Heart right ventricle (tissue), 16 donors: ENCODE results near the gene VGLL4. TPM values are rescaled to one million over a fixed set of nuclear protein-coding genes. Genes with fewer than 3 reads are reported as not detected.

Source experiments
- ATAC-seq, 8 donors: fragments of 200-7000 bp; cut with Tn5 transposase; one replicate each; pipeline ENCODE4 v1.9.1; 2020; ENCODE audit warnings: mild to moderate bottlenecking in 8 of 8, moderate library complexity in 8 of 8, moderate number of reproducible peaks in 1 of 8
- DNase-seq, 2 donors: peaks; one replicate each; pipeline ENCODE4 v3.0.0-alpha.2; 2020
- H3K27ac ChIP-seq, 10 donors: fragments of 200-600 bp; sonication (generic) in 2 of 10; one replicate each; pipeline versions ENCODE4 v1.5.0 to v1.8.0; 2020 to 2022; ENCODE audit warnings: mild to moderate bottlenecking in 3 of 10
- H3K27me3 ChIP-seq, 7 donors: fragments of 200-600 bp; one replicate each; pipeline ENCODE4 v1.8.0; 2021 to 2022; ENCODE audit warnings: mild to moderate bottlenecking in 2 of 7
- H3K36me3 ChIP-seq, 9 donors: fragments of 200-600 bp; sonication (generic) in 1 of 9; one replicate each; pipeline versions ENCODE4 v1.5.0 to v1.8.0; 2020 to 2022; ENCODE audit warnings: mild to moderate bottlenecking in 2 of 9
- H3K4me1 ChIP-seq, 9 donors: fragments of 200-600 bp; sonication (generic) in 1 of 9; one replicate each; pipeline versions ENCODE4 v1.5.0 to v1.8.0; 2020 to 2022; ENCODE audit warnings: mild to moderate bottlenecking in 4 of 9
- H3K4me3 ChIP-seq, 10 donors: fragments of 200-600 bp; sonication (generic) in 2 of 10; one replicate each; pipeline versions ENCODE4 v1.5.0 to v1.8.0; 2020 to 2022; ENCODE audit warnings: mild to moderate bottlenecking in 7 of 10, moderate library complexity in 2 of 10
- H3K9me3 ChIP-seq, 11 donors: fragments of 200-600 bp in 10 of 11; sonication (generic) in 2 of 11; one replicate each; pipeline versions ENCODE4 v1.5.0 to v1.8.0; 2013 to 2022; ENCODE audit warnings: mild to moderate bottlenecking in 2 of 11, control low read depth in 1 of 11, moderate library complexity in 1 of 11
- WGBS, 2 donors: extraction: QIAGEN DNeasy Blood & Tissue Kit; methylation state at CpG; one replicate each; pipeline ENCODE4 v1.1.7; 2013; ENCODE audit warnings: inconsistent platforms in 1 of 2; 5-methylcytosine and 5-hydroxymethylcytosine counted together
- intact Hi-C, 10 donors: fragments of 100-400 bp; cut with DNase I; formaldehyde crosslinking; loops; one replicate each; pipeline versions ENCODE4 v1.11.1 to v1.14.2; 2022
- polyA plus RNA-seq, 2 donors: library from polyadenylated mRNA; stranded (reverse); fragments of 200-250 nt; gene quantifications; one replicate each; pipeline ENCODE4 v1.2.3, GENCODE V29; 2013
- total RNA-seq, 10 donors: library from RNA; stranded (reverse); fragmentation: NEBNext Ultra II Directional in 3 of 10; extraction: Animal tissue kit (Norgen Biotek cat#: 25700) in 3 of 10; gene quantifications; one replicate each; pipeline versions ENCODE4 v1.2.1 to v1.2.4, GENCODE V29; 2021 to 2023
- TF ChIP-seq, protein P1 (sequence below), 9 donors: fragments of 200-600 bp; sonication (generic) in 2 of 9; IDR thresholded peaks; one replicate each; pipeline versions ENCODE4 v1.5.0 to v1.8.0; 2021 to 2022; ENCODE audit warnings: antibody characterized with exemption in 9 of 9, mild to moderate bottlenecking in 5 of 9, moderate library complexity in 1 of 9
- donor health status: Arrhythmogenic right ventricular cardiomyopathy.
- donor health status: ischemic (EF 13 %, LVEDD 7.1; RV severe dilation, severe dysfunction).
- donor health status: healthy with polysubstance abuse.
- donor health status: DM: no; HTN: yes; CAD: no.
- donor health status: DM: no; HTN: no; CAD: no.
- donor health status: ischemic (EF 25% LVEDD 6.9; RV normal size, moderate dysfunction).
- donor health status: ischemic (EF 25% LVEDD 5.7; RV mildly dilated, moderate dysfunction).
- donor health status: healthy.
- donor health status: DM: yes; HTN: yes; CAD: no.
- donor health status: Ischemic cardiomyopathy.
- donor health status: ischemic (EF 35%, LVEDD 5.7; RV mildly dilated, moderate dysfunction).
- donor health status: nonischemic (EF 11% LVEDD 7.7; RV severe dilation, severe dysfunction).
- donor health status: DM: yes; HTN: yes; CAD: no.
- donor health status: PGD.
- donor health status: ischemic (EF 29% LVEDD 5.4; RV normal size, mild dysfunction).
- donor health status: nonischemic (EF 23%, LVEDD 6.1; RV moderate dilation, normal function).

VGLL4 gene
- total and polyA plus RNA-seq, 12 donors, result 14.5 to 46.1 (median 29.6) TPM

DNA sequence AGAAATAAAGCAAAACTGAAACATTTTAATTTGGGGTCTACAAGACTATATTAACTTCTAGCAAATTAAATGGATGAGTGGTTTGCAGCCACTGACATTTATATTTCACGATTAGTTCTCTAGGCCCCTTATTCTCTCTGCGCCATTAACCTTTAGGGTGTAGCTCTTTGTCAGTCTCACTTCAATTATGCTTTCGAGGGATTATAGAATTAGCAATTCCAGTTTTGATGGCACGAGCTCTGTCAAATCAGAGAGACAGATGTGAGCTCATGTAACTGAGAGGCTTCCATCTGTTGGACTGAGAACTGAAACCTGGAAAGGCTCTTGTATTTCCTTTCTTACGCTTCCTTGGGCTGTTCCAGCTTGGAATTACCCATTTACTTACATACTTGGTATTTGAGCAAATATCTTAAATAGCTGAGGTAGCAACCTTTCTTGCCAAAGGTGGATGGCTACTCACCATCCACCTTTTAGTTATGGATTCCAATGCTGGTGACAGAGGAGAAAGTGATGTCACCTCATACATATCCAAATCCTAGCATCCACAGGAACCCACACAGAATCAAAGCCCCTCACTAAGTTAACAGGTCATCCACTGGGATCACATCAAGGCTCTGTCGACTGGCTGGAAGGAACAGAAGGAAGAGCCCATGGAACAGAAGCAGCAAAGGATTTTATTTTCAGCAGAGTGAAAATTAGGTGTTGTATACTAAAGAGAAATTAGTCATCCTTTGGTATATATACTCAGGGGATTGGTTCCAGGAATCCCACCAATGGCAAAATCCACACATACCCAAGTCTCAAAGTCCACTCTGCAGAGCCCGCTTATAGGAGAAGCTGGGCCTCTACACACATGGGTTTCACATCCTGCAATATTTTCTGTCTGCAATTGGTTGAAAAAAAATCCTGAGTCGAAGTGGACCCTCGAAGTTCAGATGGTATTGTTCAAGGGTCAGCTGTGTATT is 20.8 kb downstream of the VGLL4 start:
- TF ChIP-seq, protein P1, sequence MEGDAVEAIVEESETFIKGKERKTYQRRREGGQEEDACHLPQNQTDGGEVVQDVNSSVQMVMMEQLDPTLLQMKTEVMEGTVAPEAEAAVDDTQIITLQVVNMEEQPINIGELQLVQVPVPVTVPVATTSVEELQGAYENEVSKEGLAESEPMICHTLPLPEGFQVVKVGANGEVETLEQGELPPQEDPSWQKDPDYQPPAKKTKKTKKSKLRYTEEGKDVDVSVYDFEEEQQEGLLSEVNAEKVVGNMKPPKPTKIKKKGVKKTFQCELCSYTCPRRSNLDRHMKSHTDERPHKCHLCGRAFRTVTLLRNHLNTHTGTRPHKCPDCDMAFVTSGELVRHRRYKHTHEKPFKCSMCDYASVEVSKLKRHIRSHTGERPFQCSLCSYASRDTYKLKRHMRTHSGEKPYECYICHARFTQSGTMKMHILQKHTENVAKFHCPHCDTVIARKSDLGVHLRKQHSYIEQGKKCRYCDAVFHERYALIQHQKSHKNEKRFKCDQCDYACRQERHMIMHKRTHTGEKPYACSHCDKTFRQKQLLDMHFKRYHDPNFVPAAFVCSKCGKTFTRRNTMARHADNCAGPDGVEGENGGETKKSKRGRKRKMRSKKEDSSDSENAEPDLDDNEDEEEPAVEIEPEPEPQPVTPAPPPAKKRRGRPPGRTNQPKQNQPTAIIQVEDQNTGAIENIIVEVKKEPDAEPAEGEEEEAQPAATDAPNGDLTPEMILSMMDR (IDR thresholded peaks at IDR 0.05), result no peak
- no peak for ATAC-seq
- Histone ChIP-seq H3K27me3 (no peaks in the 10 kb centered on the region), H3K9me3 (no peaks in the 10 kb centered on the region), H3K4me1 (peaks cover 3 to 96% (median 71%) of the 10 kb centered on the region in 9 donors), H3K4me3 (no peak overlapping the region), H3K27ac (no peak overlapping the region), H3K36me3 (no peaks in the 10 kb centered on the region)
- intact Hi-C loops, result no loop called here
- 87 to 91% methylated on average over 9 of the region's 9 CpGs for WGBS, 2 donors
- DNase-seq, result no peak

DNA sequence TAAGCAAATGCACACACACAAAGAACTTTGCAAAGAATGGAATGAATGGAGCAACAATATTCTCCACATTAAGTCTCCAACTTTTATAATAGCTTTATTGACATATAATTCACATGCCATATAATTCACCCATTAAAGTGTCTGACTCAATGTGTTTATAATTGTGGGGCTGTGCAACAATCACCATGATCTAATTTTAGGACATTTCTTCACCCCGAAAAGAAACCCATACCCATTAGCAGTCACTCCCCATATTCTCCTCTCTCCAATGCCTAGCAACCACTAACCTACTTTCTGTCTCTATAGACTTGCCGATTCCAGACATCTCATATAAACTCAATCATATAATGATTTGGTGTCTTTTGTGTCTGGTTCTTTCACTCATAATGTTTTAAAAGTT is 22.6 kb downstream of the VGLL4 start:
- Histone ChIP-seq H3K4me3 (no peak overlapping the region), H3K27me3 (no peaks in the 10 kb centered on the region), H3K4me1 (peaks cover 8 to 93% (median 75%) of the 10 kb centered on the region in 9 donors), H3K27ac (no peak overlapping the region), H3K9me3 (no peaks in the 10 kb centered on the region), H3K36me3 (no peaks in the 10 kb centered on the region)
- intact Hi-C loops, result no loop called here
- 86 to 96% methylated on average over 2 of the region's 2 CpGs for WGBS, 2 donors
- TF ChIP-seq, protein P1 (IDR thresholded peaks at IDR 0.05), result no peak
- ATAC-seq (no peak), DNase-seq (no peak)

DNA sequence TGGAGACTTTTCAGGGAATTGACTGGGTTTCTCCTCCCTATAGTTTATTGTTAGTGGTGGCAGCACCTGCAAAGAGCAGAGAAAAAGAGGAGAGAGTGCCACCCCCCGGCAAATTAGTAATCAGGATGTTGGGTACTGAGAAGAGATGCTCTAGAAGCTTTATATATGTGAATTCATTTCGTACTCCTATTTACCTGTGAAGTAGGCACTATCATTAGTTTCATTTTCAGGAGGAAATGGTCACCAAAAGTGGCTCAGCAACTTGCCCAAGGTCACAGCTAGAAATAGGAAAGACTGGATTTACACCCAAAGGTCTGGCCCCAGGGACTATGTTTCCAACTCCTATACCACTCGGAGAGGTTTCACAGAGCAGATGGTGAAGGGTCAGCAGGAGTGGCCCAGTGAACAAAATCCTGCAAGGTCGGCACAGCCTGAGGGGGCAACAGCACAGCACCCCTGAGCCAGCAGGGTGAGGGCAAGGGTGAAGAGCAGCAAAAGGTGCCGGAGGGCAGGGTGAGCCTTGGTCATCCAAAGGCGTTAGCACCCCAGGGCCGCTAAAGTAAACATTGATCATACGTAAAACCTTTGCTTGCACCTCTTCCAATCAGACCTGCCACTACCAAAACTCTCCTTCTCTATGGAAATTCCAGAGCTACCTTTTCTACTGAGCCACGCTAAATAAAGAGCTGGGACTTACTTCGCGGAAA is 23.6 kb downstream of the VGLL4 start:
- Histone ChIP-seq H3K9me3 (no peaks in the 10 kb centered on the region), H3K4me1 (peaks cover 7 to 93% (median 76%) of the 10 kb centered on the region in 9 donors), H3K36me3 (no peaks in the 10 kb centered on the region), H3K27me3 (no peaks in the 10 kb centered on the region), H3K27ac (no peak overlapping the region), H3K4me3 (no peak overlapping the region)
- TF ChIP-seq, protein P1 (IDR thresholded peaks at IDR 0.05), result no peak
- DNase-seq, result no peak
- peak in 3 of 8 donors; percentile 10 to 46 (median 24) for ATAC-seq
- intact Hi-C loops, result no loop called here
- 72 to 85% methylated on average over 11 of the region's 11 CpGs for WGBS, 2 donors

DNA sequence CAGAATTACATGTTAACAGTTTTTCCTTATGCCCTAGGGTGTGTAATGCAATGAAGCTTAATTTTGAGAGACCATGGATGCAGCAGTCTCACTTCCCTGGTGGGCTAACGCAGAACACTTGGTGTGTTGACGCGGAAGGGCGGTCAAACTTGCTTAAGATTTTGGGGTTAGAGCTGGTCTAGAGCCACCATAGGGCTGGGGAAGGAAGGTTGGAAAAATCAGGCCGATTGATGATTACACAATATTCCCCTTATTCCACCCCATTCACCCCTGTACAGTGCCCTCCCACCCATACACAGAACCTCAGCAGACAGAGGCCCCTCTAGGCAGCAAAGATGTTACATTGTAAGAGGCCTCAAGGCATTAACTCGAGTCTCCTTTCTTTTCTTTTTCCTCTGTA is 24.3 kb downstream of the VGLL4 start:
- Histone ChIP-seq H3K27me3 (no peaks in the 10 kb centered on the region), H3K4me3 (no peak overlapping the region), H3K27ac (no peak overlapping the region), H3K36me3 (no peaks in the 10 kb centered on the region), H3K4me1 (peaks cover 7 to 93% (median 76%) of the 10 kb centered on the region in 9 donors), H3K9me3 (no peaks in the 10 kb centered on the region)
- TF ChIP-seq, protein P1 (IDR thresholded peaks at IDR 0.05), result no peak
- intact Hi-C loops, result no loop called here
- WGBS, 2 donors, result 83 to 91% methylated on average over 6 of the region's 6 CpGs
- DNase-seq (no peak), ATAC-seq (no peak)
